Breast epithelium (tissue), 3 donors: ENCODE data around the gene POU3F2.

Experiments
- POLR2AphosphoS5 ChIP-seq, 3 donors: sonication (generic); formaldehyde crosslinking; IDR thresholded peaks; one replicate each; pipeline ENCODE4 v1.6.1; 2017; ENCODE audit warnings: antibody characterized with exemption in 3 of 3
- TF ChIP-seq, protein P1 (sequence below), 3 donors: fragments of 450-650 bp; IDR thresholded peaks; one replicate each; pipeline ENCODE4 v1.5.1; 2016 to 2017; ENCODE audit warnings: antibody characterized with exemption in 3 of 3, mild to moderate bottlenecking in 3 of 3, moderate library complexity in 3 of 3

DNA sequence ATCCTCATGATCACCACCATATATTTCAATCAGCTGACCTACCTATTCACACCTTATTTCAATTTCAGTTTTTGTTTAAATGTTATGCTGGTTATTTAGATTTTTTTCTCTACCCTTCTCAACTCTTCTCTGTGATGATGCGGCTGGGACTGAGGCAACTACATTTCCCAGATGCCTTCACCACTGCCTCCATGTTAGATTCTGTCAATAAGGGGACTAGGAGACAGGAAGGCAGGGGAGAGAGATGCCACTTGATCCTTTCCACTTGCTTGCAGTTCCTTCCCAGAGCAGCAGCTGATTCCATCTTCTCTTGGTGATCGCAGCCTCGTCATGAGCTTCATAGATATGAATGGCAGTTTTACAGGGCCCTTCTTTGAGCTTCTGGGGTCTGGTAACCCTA is 33.5 kb upstream of the POU3F2 start:
- TF ChIP-seq, protein P1, sequence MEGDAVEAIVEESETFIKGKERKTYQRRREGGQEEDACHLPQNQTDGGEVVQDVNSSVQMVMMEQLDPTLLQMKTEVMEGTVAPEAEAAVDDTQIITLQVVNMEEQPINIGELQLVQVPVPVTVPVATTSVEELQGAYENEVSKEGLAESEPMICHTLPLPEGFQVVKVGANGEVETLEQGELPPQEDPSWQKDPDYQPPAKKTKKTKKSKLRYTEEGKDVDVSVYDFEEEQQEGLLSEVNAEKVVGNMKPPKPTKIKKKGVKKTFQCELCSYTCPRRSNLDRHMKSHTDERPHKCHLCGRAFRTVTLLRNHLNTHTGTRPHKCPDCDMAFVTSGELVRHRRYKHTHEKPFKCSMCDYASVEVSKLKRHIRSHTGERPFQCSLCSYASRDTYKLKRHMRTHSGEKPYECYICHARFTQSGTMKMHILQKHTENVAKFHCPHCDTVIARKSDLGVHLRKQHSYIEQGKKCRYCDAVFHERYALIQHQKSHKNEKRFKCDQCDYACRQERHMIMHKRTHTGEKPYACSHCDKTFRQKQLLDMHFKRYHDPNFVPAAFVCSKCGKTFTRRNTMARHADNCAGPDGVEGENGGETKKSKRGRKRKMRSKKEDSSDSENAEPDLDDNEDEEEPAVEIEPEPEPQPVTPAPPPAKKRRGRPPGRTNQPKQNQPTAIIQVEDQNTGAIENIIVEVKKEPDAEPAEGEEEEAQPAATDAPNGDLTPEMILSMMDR (IDR thresholded peaks at IDR 0.05): no peak
- no peak for TF ChIP-seq POLR2AphosphoS5 (IDR thresholded peaks at IDR 0.05)
